Left lung (tissue), 10 donors: ENCODE results near the gene SPIRE1. TPM values are rescaled to one million over a fixed set of nuclear protein-coding genes. Genes with fewer than 3 reads are reported as not detected.

Experiments used
- ATAC-seq: fragments of 200-7000 bp; cut with Tn5 transposase; one replicate; pipeline ENCODE4 v1.9.1; 2020; ENCODE audit warnings: moderate library complexity
- DNase-seq, 4 donors: peaks; one replicate each; pipeline ENCODE4 v3.0.0-alpha.2; 2013 to 2020
- H3K27ac ChIP-seq, 2 donors: fragments of 200-600 bp; sonication (generic) in 1 of 2; one replicate each; pipeline versions ENCODE4 v1.5.0 to v1.8.0; 2020 to 2021
- H3K27me3 ChIP-seq, 2 donors: fragments of 200-600 bp; sonication (generic) in 1 of 2; one replicate each; pipeline versions ENCODE4 v1.5.0 to v1.8.0; 2020 to 2021
- H3K36me3 ChIP-seq, 2 donors: fragments of 200-600 bp; sonication (generic) in 1 of 2; one replicate each; pipeline versions ENCODE4 v1.5.0 to v1.8.0; 2020 to 2021
- H3K4me1 ChIP-seq, 2 donors: fragments of 200-600 bp; one replicate each; pipeline ENCODE4 v1.8.0; 2021
- H3K4me3 ChIP-seq, 2 donors: fragments of 200-600 bp; sonication (generic) in 1 of 2; one replicate each; pipeline versions ENCODE4 v1.5.0 to v1.8.0; 2020 to 2021; ENCODE audit warnings: mild to moderate bottlenecking in 1 of 2
- H3K9me3 ChIP-seq, 2 donors: fragments of 200-600 bp; sonication (generic) in 1 of 2; one replicate each; pipeline versions ENCODE4 v1.5.0 to v1.8.0; 2020 to 2021
- CTCF ChIP-seq, 2 donors: fragments of 200-600 bp; sonication (generic) in 1 of 2; IDR thresholded peaks; one replicate each; pipeline versions ENCODE4 v1.5.0 to v1.8.0; 2021; ENCODE audit warnings: antibody characterized with exemption in 2 of 2
- intact Hi-C, 2 donors: fragments of 100-400 bp; cut with DNase I; formaldehyde crosslinking; loops; one replicate each; pipeline versions ENCODE4 v1.11.2 to v1.14.2; 2022
- polyA plus RNA-seq, 6 donors: library from polyadenylated mRNA; unstranded; fragments of 120-200 nt; gene quantifications; one replicate each; pipeline ENCODE4 v1.2.1, GENCODE V29; 2013; ENCODE audit not compliant: insufficient read length in 6 of 6
- total RNA-seq, 2 donors: library from RNA; stranded (reverse); fragmentation: NEBNext Ultra II Directional; extraction: Animal tissue kit (Norgen Biotek cat#: 25700); gene quantifications; one replicate each; pipeline ENCODE4 v1.2.1, GENCODE V29; 2021
- donor health status: DM: no; HTN: yes; CAD: no.
- donor health status: DM: no; HTN: no; CAD: no.

Gene SPIRE1
- total and polyA plus RNA-seq, 8 donors, result 12.1 to 50.4 (median 15.7) TPM

GRCh38 chr18:12656938-12657683 lies 796 bp downstream of the SPIRE1 start:
- peak overlapping the region; percentile 69 to 75 for H3K4me3 ChIP-seq
- peak overlapping the region; percentile 86 to 95 for H3K27ac ChIP-seq
- H3K36me3 ChIP-seq, result no peaks in the 10 kb centered on the region
- H3K27me3 ChIP-seq, result peaks cover 0 to 22% of the 10 kb centered on the region in 2 donors
- ATAC-seq, result peak; percentile 58
- H3K4me1 ChIP-seq, result peaks cover 13 to 45% of the 10 kb centered on the region in 2 donors
- no peak for TF ChIP-seq CTCF (IDR thresholded peaks at IDR 0.05)
- intact Hi-C loops, result no loop called here
- DNase-seq, result peak; percentile 46 to 83 (median 66)
- H3K9me3 ChIP-seq, result no peaks in the 10 kb centered on the region

- H3K27me3 ChIP-seq, result peaks cover 0 to 22% of the 10 kb centered on the region in 2 donors
- no peaks in the 10 kb centered on the region for H3K36me3 ChIP-seq
- no peaks in the 10 kb centered on the region for H3K9me3 ChIP-seq
- ATAC-seq (no peak), DNase-seq (peak in 1 of 4 donors; percentile 19)
- peak overlapping the region; percentile 86 to 95 for H3K27ac ChIP-seq
- H3K4me1 ChIP-seq, result peaks cover 13 to 45% of the 10 kb centered on the region in 2 donors
- intact Hi-C loops, result no loop called here
- no peak for TF ChIP-seq CTCF (IDR thresholded peaks at IDR 0.05)
- H3K4me3 ChIP-seq, result peak overlapping the region; percentile 69 to 75
Observed at GRCh38 chr18:12656605-12656937, 1.3 kb downstream of the SPIRE1 start.

GRCh38 chr18:12654971-12655370 lies 2.9 kb downstream of the SPIRE1 start:
- intact Hi-C loops, result no loop called here

DNA sequence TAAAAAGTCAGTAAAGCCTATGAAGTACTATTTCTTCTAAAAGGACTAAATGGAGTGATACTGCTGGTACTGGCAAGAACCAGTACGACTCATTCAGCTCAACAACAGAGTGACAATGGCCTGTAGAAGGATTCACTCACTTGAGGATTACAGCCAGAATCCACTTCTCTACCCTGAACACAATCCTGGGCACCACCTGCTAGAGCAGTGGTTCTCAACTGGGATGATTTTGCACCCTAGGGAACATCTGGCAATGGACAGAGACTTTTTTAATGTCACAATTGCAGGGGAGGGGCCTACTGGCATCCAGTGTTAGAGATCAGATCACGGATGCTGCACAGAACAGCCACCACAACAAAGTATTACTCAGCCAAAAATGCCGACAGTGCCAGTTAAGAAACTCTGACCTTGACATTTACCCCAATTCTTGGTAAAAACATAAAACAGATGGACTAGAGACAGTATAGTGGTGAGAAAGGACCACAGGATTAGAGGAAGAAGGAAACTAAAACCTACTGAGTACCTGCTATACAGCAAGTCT lies 5.0 kb downstream of the SPIRE1 start:
- H3K9me3 ChIP-seq, result no peaks in the 10 kb centered on the region
- H3K27me3 ChIP-seq, result peaks cover 0 to 16% of the 10 kb centered on the region in 2 donors
- DNase-seq, result no peak
- H3K4me3 ChIP-seq, result no peak overlapping the region
- H3K4me1 ChIP-seq, result peaks cover 13 to 29% of the 10 kb centered on the region in 2 donors
- no peak overlapping the region for H3K27ac ChIP-seq
- no peak for ATAC-seq
- intact Hi-C loops, result no loop called here
- H3K36me3 ChIP-seq, result peaks cover 0 to 4% of the 10 kb centered on the region in 2 donors
- no peak for TF ChIP-seq CTCF (IDR thresholded peaks at IDR 0.05)

More at GRCh38 chr18:12654971-12655370, 2.9 kb downstream of the SPIRE1 start:
- peaks cover 13 to 45% of the 10 kb centered on the region in 2 donors for H3K4me1 ChIP-seq
- no peaks in the 10 kb centered on the region for H3K9me3 ChIP-seq
- H3K36me3 ChIP-seq, result no peaks in the 10 kb centered on the region
- no peak overlapping the region for H3K27ac ChIP-seq
- ATAC-seq, result no peak
- DNase-seq, result no peak
- H3K27me3 ChIP-seq, result peaks cover 0 to 22% of the 10 kb centered on the region in 2 donors
- no peak overlapping the region for H3K4me3 ChIP-seq
- no peak for TF ChIP-seq CTCF (IDR thresholded peaks at IDR 0.05)

- no peaks in the 10 kb centered on the region for H3K9me3 ChIP-seq
- peaks cover 13 to 25% of the 10 kb centered on the region in 2 donors for H3K4me1 ChIP-seq
- ATAC-seq (no peak), DNase-seq (no peak)
- no peak for TF ChIP-seq CTCF (IDR thresholded peaks at IDR 0.05)
- no peak overlapping the region for H3K27ac ChIP-seq
- intact Hi-C loops, result no loop called here
- H3K36me3 ChIP-seq, result peaks cover 0 to 4% of the 10 kb centered on the region in 2 donors
- peaks cover 0 to 7% of the 10 kb centered on the region in 2 donors for H3K27me3 ChIP-seq
- no peak overlapping the region for H3K4me3 ChIP-seq
Observed at GRCh38 chr18:12651651-12652050, 6.3 kb downstream of the SPIRE1 start.
